DLD1 (cell line): Measurements from ENCODE around the gene PDE6H.

Experiments used
- in situ Hi-C: cut with HindIII; loops from 2 replicates; pipeline ENCODE4 v1.10.0; 2017; ENCODE audit warnings: low sequenced_read_pairs

PDE6H gene

DNA sequence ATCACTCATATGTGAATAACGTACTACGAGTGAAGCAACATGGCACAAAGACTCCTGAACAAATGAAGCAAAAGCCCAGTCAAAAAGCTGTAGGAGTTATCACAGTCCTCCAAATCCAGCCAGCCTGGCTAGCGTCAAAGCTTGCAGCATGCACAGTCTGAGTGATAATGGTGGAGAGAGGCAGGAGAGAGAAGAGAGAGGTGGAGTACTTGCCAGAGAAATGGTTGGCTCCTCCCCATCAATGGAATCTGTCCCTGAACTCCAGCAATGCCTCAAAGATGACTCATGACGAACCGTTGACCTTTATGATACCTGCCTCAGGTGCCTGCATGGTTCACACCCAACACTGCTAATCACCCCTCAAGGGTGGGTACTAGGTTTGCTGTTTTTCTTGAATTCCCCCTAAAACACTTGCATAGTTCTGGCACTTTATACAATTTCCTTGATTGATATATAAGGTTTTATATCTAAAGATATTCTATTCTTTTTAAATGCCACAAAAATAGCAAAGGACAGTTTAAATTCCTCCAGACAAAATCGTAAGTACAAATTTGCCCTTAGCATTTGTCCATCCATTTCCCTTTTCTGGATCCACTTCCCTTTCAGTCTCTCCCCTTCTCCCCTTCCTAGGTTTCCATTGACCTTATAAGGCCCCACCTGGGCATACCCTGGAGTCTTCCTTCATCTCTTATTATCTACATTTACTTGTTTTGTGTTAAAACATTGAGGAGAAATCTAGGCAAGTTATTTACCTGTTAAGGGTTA is 21.7 kb upstream of the PDE6H start:
- in situ Hi-C loops = no loop called here

DNA sequence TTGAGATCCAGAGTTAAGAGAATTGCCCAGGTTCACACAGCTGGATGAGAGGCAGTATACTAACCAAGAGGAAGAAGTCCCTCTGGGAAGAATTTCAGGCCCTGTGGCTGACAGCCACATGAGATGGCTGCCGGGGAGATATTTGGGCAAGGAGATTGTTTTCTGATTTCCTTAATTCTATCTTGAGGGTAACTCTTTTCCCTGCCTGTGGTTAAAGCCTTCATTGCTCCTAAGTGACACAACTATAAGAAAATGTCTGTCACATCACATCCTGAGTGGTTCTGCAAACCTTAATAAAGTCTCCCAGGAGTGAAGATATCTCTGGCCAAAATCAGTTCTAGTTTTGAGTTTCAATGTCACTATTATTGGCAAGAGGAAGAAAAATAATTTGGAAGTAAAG is 21.0 kb upstream of the PDE6H start:
- in situ Hi-C loops = no loop called here

DNA sequence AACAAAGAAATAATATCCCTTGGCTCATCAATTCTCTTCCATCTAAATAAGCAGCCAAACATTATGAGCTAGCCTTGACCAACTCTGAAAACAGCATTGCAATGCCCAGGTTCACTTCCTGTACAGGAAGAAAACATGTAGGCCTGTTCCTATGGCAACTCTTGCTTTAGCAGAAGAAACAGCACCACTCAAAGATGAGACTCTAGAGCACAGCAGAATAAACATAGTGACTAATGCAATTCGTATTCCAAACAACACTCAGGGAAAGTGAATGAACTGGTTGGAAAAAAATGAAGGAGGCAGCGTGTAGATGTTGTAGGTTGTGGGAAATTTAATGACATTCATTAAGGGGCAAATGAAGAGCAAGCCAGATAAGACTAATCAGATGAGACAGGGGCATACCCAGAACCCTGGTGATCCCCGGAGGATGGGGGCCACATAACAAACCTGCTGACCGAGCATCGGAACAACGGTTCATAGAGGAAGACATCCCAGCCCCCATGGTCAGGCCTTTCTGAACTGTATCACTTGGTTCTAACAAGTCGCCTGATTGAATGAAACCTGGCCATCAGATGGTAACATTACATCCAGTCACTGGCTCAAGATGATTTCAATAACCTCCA is 20.4 kb upstream of the PDE6H start:
- in situ Hi-C loops = no loop called here

DNA sequence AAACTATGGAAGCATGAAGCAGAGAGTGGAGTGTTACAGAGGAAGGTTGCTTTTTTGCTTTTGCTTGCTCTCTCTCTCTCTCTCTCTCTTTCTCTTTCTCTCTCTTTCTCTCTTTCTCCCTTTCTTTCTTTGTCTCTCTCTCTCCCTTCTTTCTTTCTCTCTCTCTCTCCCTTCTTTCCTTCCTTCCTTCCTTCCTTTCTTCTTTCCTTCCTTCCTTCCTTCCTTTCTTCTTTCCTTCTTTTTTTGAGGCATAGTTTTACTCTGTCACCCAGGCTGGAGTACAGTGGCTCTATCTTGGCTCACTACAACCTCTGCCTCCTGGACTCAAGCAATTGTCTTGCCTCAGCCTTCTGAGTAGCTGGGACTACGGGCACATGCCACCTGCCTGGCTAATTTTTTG is 19.1 kb upstream of the PDE6H start:
- in situ Hi-C loops = no loop called here

DNA sequence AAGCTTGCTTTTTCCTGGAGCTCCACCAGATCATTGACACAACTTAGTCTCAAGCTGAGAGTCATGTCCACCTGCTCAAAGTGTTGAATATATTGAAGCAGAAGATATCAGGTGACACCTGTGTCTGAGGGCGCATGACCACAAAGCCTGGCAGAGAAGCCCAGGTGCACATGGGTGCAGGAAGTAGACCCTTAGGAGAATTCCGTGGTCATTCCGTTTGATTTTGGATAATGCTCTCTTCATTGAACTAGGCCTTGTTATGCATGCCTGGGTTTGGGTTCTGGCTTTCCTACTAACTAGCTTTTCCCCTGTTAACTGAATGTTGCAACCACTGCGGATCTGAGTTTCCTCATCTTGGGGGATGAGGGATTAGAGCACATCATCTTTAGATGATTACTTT is 18.6 kb upstream of the PDE6H start:
- in situ Hi-C loops = no loop called here

DNA sequence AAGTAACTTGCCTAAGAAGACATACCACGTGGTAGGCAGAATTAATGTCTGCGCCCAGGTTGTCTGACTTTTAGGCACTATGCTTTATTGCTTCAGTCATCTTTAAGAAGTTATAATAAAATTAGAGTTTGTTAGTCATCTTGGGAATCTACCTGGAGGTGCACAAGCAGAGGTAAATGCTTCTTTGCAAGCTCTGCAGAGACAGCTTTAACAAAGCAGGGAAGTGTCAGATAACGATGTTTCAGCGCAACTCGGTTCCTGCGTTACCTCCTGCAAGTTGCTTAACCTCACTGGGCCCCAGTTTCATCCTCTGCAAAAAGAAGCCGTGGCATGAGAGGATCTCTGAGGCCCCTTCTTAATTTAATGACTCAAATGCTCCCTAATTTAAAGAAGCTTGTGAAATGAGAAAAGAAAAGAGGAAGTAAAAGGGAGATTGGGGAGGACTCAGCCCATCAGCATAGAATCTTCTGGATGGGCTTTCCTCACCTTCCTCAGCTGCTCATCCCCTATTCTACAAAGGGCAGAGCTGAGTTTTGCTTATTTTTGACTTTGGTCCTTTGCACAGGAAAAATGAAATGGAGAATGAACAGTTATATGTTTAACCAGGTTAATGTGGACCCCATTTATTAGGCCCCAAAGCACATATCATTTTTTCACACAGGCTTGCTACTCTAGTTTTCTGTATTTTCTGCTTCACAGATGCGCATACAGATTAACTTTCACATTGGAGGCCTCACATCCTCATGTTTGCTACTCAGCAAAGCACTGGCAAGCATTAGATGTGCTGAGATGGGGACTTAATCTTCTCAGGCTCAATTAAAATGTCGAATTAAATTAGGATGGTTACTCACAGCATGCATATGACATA is 16.6 kb upstream of the PDE6H start:
- in situ Hi-C loops = no loop called here

DNA sequence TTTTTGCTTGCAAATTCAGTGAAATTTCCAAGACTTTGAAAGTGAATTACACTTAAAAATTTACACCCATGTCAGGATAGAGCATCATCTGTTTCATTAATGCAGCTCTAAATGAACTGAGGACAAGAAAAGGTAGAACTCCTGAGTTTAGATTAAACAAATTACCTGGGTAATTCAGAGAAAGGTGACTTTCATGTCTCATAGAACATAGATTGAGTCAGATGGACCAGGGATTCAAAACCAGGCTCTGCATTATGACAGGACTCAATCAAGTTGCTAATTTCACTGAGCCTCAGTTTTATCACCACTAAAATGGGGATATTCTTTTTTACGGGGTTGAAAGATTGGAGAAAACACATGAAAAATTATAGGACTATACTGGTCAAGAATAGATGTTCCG is 15.9 kb upstream of the PDE6H start:
- in situ Hi-C loops = no loop called here

DNA sequence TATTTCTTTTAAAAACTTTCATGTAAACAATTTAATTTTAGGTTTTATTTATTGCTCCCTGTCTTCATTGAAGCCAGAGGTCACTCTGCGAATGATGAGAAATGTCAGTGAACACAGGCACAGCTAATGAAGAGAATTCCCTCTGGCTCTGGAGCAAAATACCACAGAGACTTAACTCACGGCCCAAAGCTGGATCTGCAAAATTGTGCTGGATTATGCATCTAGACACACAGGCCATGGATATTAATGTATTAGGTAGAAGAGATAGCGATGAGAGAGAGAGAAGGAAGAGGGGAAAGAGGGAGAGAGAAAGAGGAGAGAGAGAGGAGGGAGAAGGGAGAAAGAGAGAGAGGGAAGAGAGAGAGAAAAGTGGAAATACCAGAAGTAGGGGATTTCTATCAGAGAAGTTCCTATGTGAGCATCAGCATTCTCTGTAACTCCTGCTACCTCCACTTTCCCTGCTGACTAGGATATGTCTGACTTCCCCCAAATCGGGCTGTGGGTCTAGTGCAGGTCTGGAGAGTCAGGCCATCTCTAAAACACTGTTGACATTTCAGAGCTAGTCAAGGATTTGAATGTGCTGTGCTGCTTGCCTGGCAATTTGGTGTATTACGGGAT is 15.2 kb upstream of the PDE6H start:
- in situ Hi-C loops = no loop called here

DNA sequence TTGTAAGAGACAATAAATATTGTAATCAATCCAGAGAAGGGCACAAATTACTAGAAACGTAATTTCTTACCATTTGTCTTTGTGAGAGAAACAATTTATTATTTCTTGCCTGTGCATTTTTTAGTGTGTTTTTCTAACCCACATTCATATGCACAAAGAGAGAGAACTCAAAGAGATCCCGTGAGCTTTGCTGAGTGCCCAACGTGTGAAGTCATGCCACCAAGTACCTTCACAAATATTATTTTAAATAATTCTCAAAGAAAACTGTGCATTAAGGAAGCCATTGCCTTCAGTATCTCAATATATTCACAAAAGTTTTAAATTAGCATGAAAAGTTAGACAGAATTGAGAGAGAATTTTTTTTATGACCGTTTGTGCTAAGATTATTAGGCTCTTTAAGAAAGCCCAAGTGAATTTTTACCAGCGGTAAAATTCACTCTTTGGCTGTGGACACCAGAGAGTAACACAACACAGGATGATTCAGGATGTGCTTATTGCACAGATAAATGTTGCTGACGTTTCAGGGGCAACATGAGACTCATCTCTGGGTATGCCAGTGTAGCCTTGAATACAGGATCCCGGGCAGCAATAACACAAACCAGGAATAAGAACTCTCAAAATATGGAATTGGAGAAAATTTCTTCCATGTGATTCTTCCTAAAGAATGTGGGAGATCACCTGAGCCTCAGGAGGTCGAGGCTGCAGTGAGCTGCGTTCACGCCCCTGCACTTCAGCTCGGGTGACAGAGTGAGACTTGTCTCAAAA is 14.3 kb upstream of the PDE6H start:
- in situ Hi-C loops = no loop called here

DNA sequence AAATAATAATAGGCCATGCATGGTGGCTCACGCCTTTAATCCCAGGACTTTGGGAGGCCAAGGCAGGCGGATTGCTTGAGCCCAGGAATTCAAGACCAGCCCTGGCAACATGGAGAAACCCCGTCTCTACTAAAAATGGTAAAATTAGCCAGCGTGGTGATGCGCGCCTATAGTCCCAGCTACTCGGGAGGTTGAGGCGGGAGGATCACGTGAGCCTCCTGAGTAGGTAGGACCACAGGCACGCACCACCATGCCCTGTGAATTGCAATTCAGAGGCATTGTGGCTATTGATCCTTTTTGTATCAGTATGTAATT is 13.8 kb upstream of the PDE6H start:
- in situ Hi-C loops = no loop called here

DNA sequence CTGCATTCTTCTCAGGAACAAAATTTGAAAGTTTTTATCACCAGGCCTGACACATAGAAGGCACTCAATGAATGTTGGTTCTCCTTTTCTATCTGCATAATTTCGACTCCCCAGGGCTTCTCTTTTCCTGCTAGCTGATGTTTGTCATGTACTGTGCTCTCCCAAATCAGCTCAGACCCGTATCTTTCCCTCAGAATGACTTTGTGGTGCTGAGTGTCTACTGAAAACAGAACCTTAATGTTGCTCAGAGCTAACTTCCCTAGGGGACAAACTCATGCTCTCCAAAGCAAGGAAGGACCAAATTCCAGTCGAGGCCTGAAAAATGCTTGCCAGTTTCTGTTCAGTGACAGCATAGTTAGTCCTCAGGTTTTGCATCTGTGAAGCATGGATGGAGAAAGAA is 13.4 kb upstream of the PDE6H start:
- in situ Hi-C loops = no loop called here

DNA sequence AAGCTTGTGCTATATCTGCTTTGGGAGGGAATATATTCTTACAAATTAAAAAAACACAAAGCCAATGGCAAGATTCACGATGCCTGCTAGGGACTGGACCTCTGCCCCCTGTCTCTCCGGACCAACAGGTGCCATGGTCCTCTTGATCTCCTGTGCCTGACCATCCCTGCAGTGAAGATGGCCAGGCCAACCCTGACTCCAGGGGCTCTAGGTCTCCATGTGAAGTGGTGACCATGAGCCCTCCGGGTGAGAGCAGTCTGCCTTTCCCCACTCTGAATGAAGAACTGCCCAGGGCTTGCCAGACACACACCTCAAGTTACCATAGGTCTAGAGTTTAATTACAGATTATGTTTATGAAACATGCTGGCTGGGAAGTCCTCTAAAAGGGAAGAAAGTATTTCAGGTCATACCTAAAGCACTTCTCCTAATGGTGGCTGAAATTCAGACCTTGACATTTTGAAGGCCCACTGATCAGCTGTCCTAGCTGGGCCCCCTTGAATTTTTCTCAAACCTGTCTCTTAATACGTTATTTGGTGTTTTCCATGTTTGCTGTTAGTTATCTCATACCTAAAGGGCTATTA is 12.8 kb upstream of the PDE6H start:
- in situ Hi-C loops = no loop called here

DNA sequence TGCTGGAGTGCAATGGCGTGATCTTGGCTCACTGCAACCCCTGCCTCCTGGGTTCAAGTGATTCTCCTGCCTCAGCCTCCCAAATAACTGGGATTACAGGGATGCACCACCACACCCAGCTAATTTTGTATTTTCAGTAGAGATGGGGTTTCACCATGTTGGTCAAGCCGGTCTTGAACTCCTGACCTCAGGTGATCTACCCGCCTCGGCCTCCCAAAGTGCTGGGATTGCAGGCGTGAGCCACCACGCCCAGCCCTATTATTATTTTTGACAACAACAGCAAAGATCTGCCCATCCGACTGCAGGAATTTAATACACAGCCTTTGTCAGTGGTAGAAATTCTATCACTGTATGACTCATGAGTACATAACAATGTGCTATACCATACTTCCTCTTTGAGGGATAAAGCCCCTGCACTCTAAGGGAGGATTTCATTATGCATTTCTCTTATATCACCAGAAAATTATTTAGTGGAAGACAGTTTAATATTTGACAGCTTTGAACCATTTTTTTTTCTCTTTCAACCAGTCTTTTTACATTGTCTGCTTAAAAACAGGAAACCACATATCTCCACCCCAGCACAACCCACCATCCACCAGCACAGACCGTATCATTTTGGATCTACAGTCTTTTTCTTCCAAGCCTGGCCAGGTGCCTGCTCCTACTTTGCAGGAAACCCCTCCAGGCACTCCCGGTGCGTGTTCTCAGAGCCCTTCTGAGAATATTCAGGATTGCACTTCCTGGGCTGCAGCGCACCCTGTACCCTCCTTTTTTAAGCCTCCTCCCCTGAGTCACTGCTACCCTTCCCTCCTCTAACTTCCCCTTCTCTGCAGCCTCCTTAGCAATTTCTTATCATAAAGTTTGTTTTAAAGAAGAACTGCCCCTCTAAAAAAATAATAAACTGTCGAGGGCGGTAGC is 12.0 kb upstream of the PDE6H start:
- in situ Hi-C loops = no loop called here

DNA sequence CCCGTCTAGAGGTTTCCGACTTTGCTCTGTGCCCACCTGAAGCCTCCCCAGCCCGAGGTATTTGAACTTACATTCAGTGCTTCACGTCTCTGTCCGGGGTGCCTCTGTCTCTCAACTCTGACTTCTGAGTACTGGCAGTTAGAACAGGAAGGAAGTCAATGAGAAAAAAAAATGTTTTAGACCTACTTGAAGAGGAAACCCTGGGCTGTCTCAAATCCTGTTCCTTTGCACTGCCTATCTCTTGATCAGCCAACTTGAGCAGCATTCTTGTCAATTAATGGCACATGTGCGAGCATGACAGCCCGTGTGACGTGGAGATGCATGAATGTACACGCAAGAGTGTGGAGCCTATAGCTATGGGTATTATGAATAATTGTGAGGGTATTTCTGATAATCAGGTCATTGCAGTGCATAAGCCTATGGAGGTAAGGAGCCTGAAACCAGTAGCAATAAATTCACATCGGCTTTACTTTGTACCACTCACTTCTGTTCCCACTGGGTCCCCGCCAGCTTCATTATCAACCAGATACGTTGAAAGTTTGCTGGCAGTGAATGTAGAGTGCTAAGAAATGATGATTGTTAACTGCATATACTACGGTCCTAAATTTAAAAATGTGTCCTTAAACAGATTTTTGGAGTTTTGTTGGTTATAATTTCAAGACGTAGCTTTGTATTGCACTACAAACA is 11.2 kb upstream of the PDE6H start, which contains the start of gene ARHGDIB:
Gene ARHGDIB (minus strand): TSS at position 136 of the 687 bp plus-strand sequence. CDS start 10,889 bp downstream, outside the sequence.
- in situ Hi-C loops = no loop called here

DNA sequence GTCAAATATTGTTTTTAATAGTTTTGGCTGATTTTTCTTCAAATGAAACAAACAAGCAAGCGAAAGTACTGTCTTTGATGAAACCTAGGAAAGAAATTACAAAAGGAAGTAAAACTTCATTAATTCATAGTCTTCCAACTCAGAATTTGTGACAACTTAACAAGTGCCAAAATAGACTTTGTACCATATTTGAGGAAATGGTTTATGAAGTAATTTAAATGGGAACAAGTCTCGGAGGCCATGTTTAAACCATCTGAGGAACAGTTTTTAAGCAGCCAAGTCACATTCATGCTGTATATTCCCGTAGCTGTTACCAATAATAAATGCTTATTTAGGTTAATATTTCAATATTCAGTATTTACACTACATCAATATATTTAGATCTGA is 10.7 kb upstream of the PDE6H start:
- in situ Hi-C loops = no loop called here

DNA sequence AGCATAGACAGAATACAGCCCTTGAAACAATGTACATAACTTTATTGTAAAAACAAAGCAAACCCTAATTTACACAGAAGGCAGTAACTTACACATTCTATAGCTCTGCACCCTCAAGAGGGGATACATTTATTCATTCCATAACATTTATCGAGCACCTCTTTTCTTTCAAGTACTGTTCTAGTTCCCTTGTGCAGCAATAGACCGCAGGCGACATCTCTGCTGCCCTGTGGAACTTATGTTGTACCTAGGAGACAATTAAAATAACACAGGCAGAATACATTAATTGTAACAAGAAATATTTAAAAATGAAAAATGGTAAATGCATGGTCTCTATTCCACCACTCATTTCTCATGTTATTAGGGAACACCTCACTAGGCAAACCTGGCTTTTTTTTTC is 10.0 kb upstream of the PDE6H start:
- in situ Hi-C loops = no loop called here

DNA sequence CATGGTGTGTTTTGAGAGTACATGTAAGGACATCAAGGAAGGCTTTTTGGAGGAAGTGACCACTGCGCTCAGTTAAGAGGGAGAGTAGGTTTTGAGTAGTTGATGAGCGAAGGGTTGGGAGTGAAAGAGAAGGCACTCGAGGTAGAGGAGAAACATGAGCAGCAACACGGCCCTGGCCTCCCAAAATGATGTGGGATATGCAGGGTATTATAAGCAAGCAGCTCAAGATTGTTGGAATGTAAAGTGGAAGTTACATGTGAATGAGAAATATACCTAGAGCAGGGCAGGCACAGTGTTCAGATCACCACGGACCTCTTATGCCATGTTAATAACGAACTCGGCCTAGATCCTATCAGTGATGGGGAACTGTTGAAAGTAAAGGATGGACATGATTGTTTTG is 9.3 kb upstream of the PDE6H start:
- in situ Hi-C loops = no loop called here

DNA sequence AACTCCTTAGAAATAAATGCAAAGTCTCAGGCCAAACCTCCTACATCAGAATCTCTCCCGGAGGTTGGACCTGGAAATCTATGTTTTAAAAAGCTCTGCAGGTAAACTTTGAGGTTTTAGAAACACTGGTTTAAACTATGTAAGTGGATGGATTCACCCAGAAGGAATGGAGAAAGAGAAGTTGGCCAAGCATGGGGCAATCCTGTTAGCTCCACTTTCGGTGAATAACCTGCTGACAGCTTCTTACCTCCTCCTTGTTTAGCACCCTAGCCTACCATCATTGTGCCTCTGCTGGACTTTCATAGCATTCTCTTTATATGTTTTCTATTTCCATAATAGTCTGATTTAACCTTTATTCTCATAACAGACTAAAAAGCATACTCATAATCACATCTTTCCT is 8.4 kb upstream of the PDE6H start:
- in situ Hi-C loops = no loop called here

DNA sequence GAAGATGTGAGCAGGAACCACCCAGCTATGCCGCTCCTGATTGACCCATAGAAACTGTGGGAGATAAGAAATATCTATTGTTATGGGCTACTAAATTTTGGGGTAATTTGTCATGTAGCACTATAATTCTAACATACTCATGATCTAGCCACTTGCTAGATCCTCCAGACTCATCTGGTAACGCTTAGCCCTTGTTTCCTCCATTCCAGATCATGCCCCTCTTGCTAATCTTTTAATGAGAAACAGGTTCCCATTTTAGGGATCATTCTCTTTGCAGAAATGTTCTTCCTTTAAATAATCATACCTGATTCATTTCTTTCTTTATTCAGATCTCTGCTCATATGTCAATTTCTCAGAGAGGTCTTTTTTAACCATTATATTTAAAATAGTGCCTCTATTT is 7.6 kb upstream of the PDE6H start:
- in situ Hi-C loops = no loop called here
